PFSK-1 (cell line): ENCODE results near the gene TMPRSS11E.

ENCODE experiments used
- FOXP2 ChIP-seq: optimal IDR thresholded peaks from 2 replicates; pipeline ENCODE3; 2011; ENCODE audit warnings: borderline replicate concordance, control low read depth, inconsistent platforms; ENCODE audit not compliant: insufficient read depth; ENCODE audit errors: extremely low read length, extremely low read depth
- TAF1 ChIP-seq: IDR thresholded peaks from 2 replicates; pipeline ENCODE4 v1.6.1; 2012; ENCODE audit warnings: low read length, control low read depth, borderline replicate concordance; ENCODE audit not compliant: insufficient read depth

GRCh38 chr4:68410149-68410548, 37.1 kb upstream of the TMPRSS11E start:
- TF ChIP-seq FOXP2 (no peak), TAF1 (no peak)
